Body of pancreas (tissue), 4 donors: ENCODE results near the gene CAPZA1.

Experiments used
- CTCF ChIP-seq, 7 experiments: fragments of 450-650 bp in 4 of 7; fragments of 200-600 bp in 3 of 7; sonication (generic) in 3 of 7; IDR thresholded peaks; one replicate each; pipeline ENCODE4 v1.5.1; 2016 to 2019; ENCODE audit warnings: antibody characterized with exemption in 7 of 7
- POLR2A ChIP-seq, 3 donors: fragments of 450-650 bp; IDR thresholded peaks; one replicate each; pipeline ENCODE4 v1.6.1; 2016; ENCODE audit warnings: antibody characterized with exemption in 3 of 3, mild to moderate bottlenecking in 2 of 3

GRCh38 chr1:112629256-112629655 is 9.6 kb downstream of the CAPZA1 start:
- TF ChIP-seq CTCF (IDR thresholded peaks at IDR 0.05) (no peak), POLR2A (IDR thresholded peaks at IDR 0.05) (no peak)
